HEK293 (cell line): ENCODE results near the gene GALNT8.

Experiments
- CTCF ChIA-PET: fragments of 350-600 bp; formaldehyde crosslinking; extraction: SDS; loops from one replicate; lab custom pipeline; 2021; ENCODE audit warnings: antibody characterized with exemption; lab: Yijun Ruan, JAX
- POLR2A ChIA-PET: fragments of 300-600 bp; formaldehyde crosslinking; extraction: SDS; loops from one replicate; lab custom pipeline; 2020; ENCODE audit warnings: antibody characterized with exemption, inconsistent platforms; lab: Yijun Ruan, JAX
- H3K27ac ChIP-seq: fragments of 200-500 bp; sonication (Bioruptor generic); 2 replicates; pipeline ENCODE4 v1.5.1; 2014; ENCODE audit warnings: low read depth, low read length, control low read depth, inconsistent platforms; ENCODE audit errors: extremely low read depth
- H3K36me3 ChIP-seq, 2 experiments: fragments of 200-500 bp in 1 of 2; sonication (Bioruptor generic) in 1 of 2; 1 replicate in 1 of 2; 2 replicates in 1 of 2; pipeline ENCODE4 v1.5.1; 2014 to 2017; ENCODE audit warnings: inconsistent platforms in 2 of 2, low read length in 2 of 2; ENCODE audit not compliant: control insufficient read depth in 2 of 2, insufficient read depth in 1 of 2
- H3K4me1 ChIP-seq: fragments of 200-500 bp; sonication (Bioruptor generic); 2 replicates; pipeline ENCODE4 v1.5.1; 2014; ENCODE audit warnings: mild to moderate bottlenecking, low read length, inconsistent platforms; ENCODE audit not compliant: control insufficient read depth, insufficient read depth
- H3K4me3 ChIP-seq: 2 replicates; pipeline ENCODE4 v1.5.1; 2011; ENCODE audit warnings: low read depth, mild to moderate bottlenecking, control low read depth, low read length, moderate library complexity
- H3K9me3 ChIP-seq: fragments of 200-500 bp; sonication (Bioruptor generic); 2 replicates; pipeline ENCODE4 v1.5.1; 2014; ENCODE audit warnings: low read depth, low read length, inconsistent platforms; ENCODE audit not compliant: control insufficient read depth, insufficient read depth
- BCL11B ChIP-seq: fragments of 450-650 bp; formaldehyde crosslinking; IDR thresholded peaks from 2 replicates; pipeline ENCODE4 v1.5.1; 2016; ENCODE audit warnings: low read depth, missing biosample characterization, missing genetic modification characterization
- HOXC10 ChIP-seq: sonication (generic); formaldehyde crosslinking; IDR thresholded peaks from 2 replicates; pipeline ENCODE4 v1.8.1; 2023; ENCODE audit warnings: mild to moderate bottlenecking, missing genetic modification reagents
- MEIS1 ChIP-seq: sonication (generic); formaldehyde crosslinking; IDR thresholded peaks from 2 replicates; pipeline ENCODE4 v1.8.1; 2022; ENCODE audit warnings: missing genetic modification reagents, mild to moderate bottlenecking, borderline replicate concordance
- SCRT2 ChIP-seq: fragments of 450-650 bp; formaldehyde crosslinking; IDR thresholded peaks from 2 replicates; pipeline ENCODE4 v1.5.1; 2016; ENCODE audit warnings: missing biosample characterization, missing genetic modification characterization
- SP3 ChIP-seq: fragments of 450-650 bp; formaldehyde crosslinking; IDR thresholded peaks from 2 replicates; pipeline ENCODE4 v1.5.1; 2016; ENCODE audit warnings: missing biosample characterization, missing genetic modification characterization
- WT1 ChIP-seq: fragments of 450-650 bp; formaldehyde crosslinking; IDR thresholded peaks from 2 replicates; pipeline ENCODE4 v1.5.1; 2016; ENCODE audit warnings: missing biosample characterization, missing genetic modification characterization
- ZEB2 ChIP-seq: fragments of 450-650 bp; formaldehyde crosslinking; IDR thresholded peaks from 2 replicates; pipeline ENCODE4 v1.5.1; 2016; ENCODE audit warnings: missing biosample characterization, missing genetic modification characterization
- ZFP69B ChIP-seq: fragments of 450-650 bp; formaldehyde crosslinking; IDR thresholded peaks from 2 replicates; pipeline ENCODE4 v1.5.1; 2016; ENCODE audit warnings: missing biosample characterization, missing genetic modification characterization
- ZNF10 ChIP-seq: fragments of 450-650 bp; formaldehyde crosslinking; IDR thresholded peaks from 2 replicates; pipeline ENCODE4 v1.5.1; 2017; ENCODE audit warnings: missing biosample characterization, missing genetic modification characterization
- ZNF114 ChIP-seq: fragments of 450-650 bp; formaldehyde crosslinking; IDR thresholded peaks from 2 replicates; pipeline ENCODE4 v1.5.0; 2017; ENCODE audit warnings: missing biosample characterization, missing genetic modification characterization
- ZNF202 ChIP-seq: fragments of 450-650 bp; formaldehyde crosslinking; IDR thresholded peaks from 2 replicates; pipeline ENCODE4 v1.5.1; 2016; ENCODE audit warnings: missing biosample characterization, missing genetic modification characterization, borderline replicate concordance
- ZNF23 ChIP-seq: fragments of 450-650 bp; formaldehyde crosslinking; IDR thresholded peaks from 2 replicates; pipeline ENCODE4 v1.5.1; 2016; ENCODE audit warnings: missing biosample characterization, missing genetic modification characterization, borderline replicate concordance
- ZNF366 ChIP-seq: fragments of 450-650 bp; formaldehyde crosslinking; conservative IDR thresholded peaks from 2 replicates; pipeline ENCODE4 v1.5.1; 2016; ENCODE audit warnings: missing biosample characterization, missing genetic modification characterization
- ZNF391 ChIP-seq: fragments of 450-650 bp; formaldehyde crosslinking; IDR thresholded peaks from 2 replicates; pipeline ENCODE4 v1.5.1; 2016; ENCODE audit warnings: low read depth, missing biosample characterization, missing genetic modification characterization, borderline replicate concordance
- ZNF394 ChIP-seq: fragments of 450-650 bp; formaldehyde crosslinking; IDR thresholded peaks from 2 replicates; pipeline ENCODE4 v1.5.1; 2016; ENCODE audit warnings: missing biosample characterization, missing genetic modification characterization, mild to moderate bottlenecking, moderate library complexity, borderline replicate concordance
- ZNF423 ChIP-seq: fragments of 450-650 bp; formaldehyde crosslinking; IDR thresholded peaks from 2 replicates; pipeline ENCODE4 v1.5.1; 2016; ENCODE audit warnings: missing biosample characterization, missing genetic modification characterization
- ZNF48 ChIP-seq: fragments of 450-650 bp; formaldehyde crosslinking; IDR thresholded peaks from 2 replicates; pipeline ENCODE4 v1.5.1; 2016; ENCODE audit warnings: missing biosample characterization, missing genetic modification characterization
- ZNF514 ChIP-seq: fragments of 450-650 bp; formaldehyde crosslinking; IDR thresholded peaks from 2 replicates; pipeline ENCODE4 v1.5.1; 2016; ENCODE audit warnings: missing biosample characterization, missing genetic modification characterization
- ZNF560 ChIP-seq: fragments of 450-650 bp; formaldehyde crosslinking; IDR thresholded peaks from 2 replicates; pipeline ENCODE4 v1.5.1; 2017; ENCODE audit warnings: missing biosample characterization, missing genetic modification characterization, borderline replicate concordance
- ZNF561 ChIP-seq: fragments of 450-650 bp; IDR thresholded peaks from 2 replicates; pipeline ENCODE4 v1.5.1; 2018; ENCODE audit warnings: missing biosample characterization, missing genetic modification characterization, borderline replicate concordance
- ZNF624 ChIP-seq: fragments of 450-650 bp; formaldehyde crosslinking; IDR thresholded peaks from 2 replicates; pipeline ENCODE4 v1.5.1; 2017; ENCODE audit warnings: missing biosample characterization, missing genetic modification characterization
- ZNF701 ChIP-seq: fragments of 450-650 bp; formaldehyde crosslinking; IDR thresholded peaks from 2 replicates; pipeline ENCODE4 v1.5.1; 2016; ENCODE audit warnings: missing biosample characterization, missing genetic modification characterization
- ZNF830 ChIP-seq: fragments of 450-650 bp; IDR thresholded peaks from 2 replicates; pipeline ENCODE4 v1.5.0; 2018; ENCODE audit warnings: missing biosample characterization, missing genetic modification characterization, low read depth, mild to moderate bottlenecking, moderate library complexity
- ZNF843 ChIP-seq: fragments of 450-650 bp; formaldehyde crosslinking; IDR thresholded peaks from 2 replicates; pipeline ENCODE4 v1.5.1; 2016; ENCODE audit warnings: missing biosample characterization, missing genetic modification characterization
- ZSCAN23 ChIP-seq: fragments of 450-650 bp; formaldehyde crosslinking; IDR thresholded peaks from 2 replicates; pipeline ENCODE4 v1.5.1; 2016; ENCODE audit warnings: missing biosample characterization, missing genetic modification characterization
- TF ChIP-seq, protein P1 (sequence below): fragments of 450-650 bp; IDR thresholded peaks from 2 replicates; pipeline ENCODE4 v1.5.1; 2018; ENCODE audit warnings: missing biosample characterization, mild to moderate bottlenecking, missing genetic modification characterization
- TF ChIP-seq, protein P2 (sequence below): fragments of 450-650 bp; formaldehyde crosslinking; IDR thresholded peaks from 2 replicates; pipeline ENCODE4; 2016; ENCODE audit warnings: missing biosample characterization, missing genetic modification characterization
- TF ChIP-seq, protein P3 (sequence below): fragments of 450-650 bp; formaldehyde crosslinking; IDR thresholded peaks from 2 replicates; pipeline ENCODE4 v1.5.1; 2016; ENCODE audit warnings: missing biosample characterization, missing genetic modification characterization

The GALNT8 gene

DNA sequence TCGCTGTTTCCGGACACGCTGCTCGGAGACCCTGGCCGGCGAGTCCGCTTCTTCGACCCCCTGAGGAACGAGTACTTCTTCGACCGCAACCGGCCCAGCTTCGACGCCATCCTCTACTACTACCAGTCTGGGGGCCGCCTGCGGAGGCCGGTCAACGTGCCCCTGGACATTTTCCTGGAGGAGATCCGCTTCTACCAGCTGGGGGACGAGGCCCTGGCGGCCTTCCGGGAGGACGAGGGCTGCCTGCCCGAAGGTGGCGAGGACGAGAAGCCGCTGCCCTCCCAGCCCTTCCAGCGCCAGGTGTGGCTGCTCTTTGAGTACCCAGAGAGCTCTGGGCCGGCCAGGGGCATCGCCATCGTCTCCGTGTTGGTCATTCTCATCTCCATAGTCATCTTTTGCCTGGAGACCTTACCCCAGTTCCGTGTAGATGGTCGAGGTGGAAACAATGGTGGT lies 90.0 kb downstream of the GALNT8 start:
- TF ChIP-seq SCRT2 (0 out of 2 replicates have a peak, but pooled peaks have one; percentile 5), ZNF48 (no peak)
- TF ChIP-seq, protein P1, sequence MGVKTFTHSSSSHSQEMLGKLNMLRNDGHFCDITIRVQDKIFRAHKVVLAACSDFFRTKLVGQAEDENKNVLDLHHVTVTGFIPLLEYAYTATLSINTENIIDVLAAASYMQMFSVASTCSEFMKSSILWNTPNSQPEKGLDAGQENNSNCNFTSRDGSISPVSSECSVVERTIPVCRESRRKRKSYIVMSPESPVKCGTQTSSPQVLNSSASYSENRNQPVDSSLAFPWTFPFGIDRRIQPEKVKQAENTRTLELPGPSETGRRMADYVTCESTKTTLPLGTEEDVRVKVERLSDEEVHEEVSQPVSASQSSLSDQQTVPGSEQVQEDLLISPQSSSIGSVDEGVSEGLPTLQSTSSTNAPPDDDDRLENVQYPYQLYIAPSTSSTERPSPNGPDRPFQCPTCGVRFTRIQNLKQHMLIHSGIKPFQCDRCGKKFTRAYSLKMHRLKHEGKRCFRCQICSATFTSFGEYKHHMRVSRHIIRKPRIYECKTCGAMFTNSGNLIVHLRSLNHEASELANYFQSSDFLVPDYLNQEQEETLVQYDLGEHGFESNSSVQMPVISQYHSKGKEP (tag by site-specific recombination) = no peak
- peak overlapping the region; percentile 45 for H3K4me3 ChIP-seq

DNA sequence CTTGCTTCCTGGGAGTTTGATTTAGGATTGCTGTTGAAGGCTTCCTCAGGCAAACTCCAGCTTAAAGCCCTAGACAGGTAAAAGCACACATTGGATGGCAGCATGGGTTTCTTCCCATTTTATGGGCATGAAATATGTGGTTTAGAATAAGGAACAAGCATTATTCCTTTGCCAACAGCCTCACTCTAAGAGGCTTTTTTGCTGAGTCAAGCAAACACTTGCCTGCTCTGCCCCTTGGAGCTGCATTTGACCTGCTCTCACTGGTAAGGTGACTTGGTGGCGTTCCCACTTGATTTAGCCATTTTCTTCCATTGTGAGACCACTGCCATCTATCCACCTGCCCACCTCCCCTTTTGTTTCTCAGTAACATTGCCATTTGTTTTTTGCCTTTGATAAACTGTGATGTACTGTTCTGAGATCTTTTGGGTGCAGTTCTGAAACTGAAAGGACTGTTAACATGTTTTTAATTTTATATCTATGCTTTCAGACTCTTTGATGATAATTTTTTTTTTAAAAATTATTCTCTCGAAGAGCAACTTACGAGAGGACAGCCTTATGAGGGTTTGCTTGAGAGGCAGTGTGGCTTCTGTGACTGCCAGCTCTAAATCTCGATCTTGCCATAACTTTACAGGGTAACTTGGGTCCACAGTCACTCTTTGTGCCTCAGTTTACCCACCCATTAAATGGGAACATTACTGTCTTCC lies 92.6 kb downstream of the GALNT8 start:
- Histone ChIP-seq H3K36me3 (peaks cover 0 to 5% of the 10 kb centered on the region in 2 experiments; a peak in 1 of 3 replicates), H3K4me3 (no peak overlapping the region), H3K27ac (no peak overlapping the region), H3K4me1 (no peaks in the 10 kb centered on the region), H3K9me3 (no peaks in the 10 kb centered on the region)
- ChIA-PET POLR2A (no interaction called here), CTCF (no interaction called here)
- TF ChIP-seq ZNF10 (tag by site-specific recombination) (no peak), BCL11B (no peak), ZNF624 (tag by site-specific recombination) (no peak), MEIS1 (CRISPR knock-in tag) (no peak), SP3 (tag by site-specific recombination) (no peak), ZNF423 (tag by site-specific recombination) (no peak), ZSCAN23 (tag by site-specific recombination) (no peak), ZNF391 (no peak), ZFP69B (tag by site-specific recombination) (no peak), ZNF114 (no peak), ZNF202 (no peak)

More for the DNA sequence above, 90.0 kb downstream of the GALNT8 start:
- Histone ChIP-seq H3K27ac (no peak overlapping the region), H3K9me3 (no peaks in the 10 kb centered on the region), H3K36me3 (peaks cover 0 to 5% of the 10 kb centered on the region in 2 experiments; a peak in 1 of 3 replicates), H3K4me1 (no peaks in the 10 kb centered on the region)
- ChIA-PET CTCF (no interaction called here), POLR2A (no interaction called here)

DNA sequence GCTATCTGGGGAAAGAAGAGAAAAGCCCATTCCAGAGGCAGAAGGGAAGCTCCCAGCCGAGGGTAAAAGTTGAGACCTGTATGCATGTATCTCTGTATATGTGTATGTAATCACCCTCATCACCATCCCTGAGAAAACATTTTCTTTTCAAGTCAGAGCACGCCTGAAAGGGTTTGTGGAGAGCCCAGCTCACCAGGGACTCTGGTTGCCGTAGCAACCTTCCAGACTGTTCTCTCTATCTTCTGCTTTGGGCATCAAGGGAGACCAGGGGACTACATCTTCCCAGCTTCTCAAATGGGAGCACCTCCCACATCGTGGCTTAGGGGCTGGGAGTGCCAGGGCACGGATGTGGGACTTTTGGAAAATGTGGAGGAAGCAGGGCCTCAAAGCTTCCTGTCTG lies 93.5 kb downstream of the GALNT8 start:
- POLR2A ChIA-PET = no interaction called here
- H3K27ac ChIP-seq = no peak overlapping the region
- H3K4me1 ChIP-seq = no peaks in the 10 kb centered on the region
- H3K36me3 ChIP-seq = peaks cover 0 to 5% of the 10 kb centered on the region in 2 experiments; a peak in 1 of 3 replicates
- no peaks in the 10 kb centered on the region for H3K9me3 ChIP-seq
- CTCF ChIA-PET = interaction anchor here (0.6 kb wide), 1 partner anchor 12 kb away, joined by 3 read pairs; no protein-coding TSS in a partner anchor
- no peak overlapping the region for H3K4me3 ChIP-seq
- TF ChIP-seq ZEB2 (tag by site-specific recombination) (no peak), HOXC10 (CRISPR knock-in tag) (no peak), ZNF514 (tag by site-specific recombination) (no peak), ZNF561 (no peak), ZNF23 (tag by site-specific recombination) (no peak), ZSCAN23 (tag by site-specific recombination) (no peak), WT1 (tag by site-specific recombination) (no peak), ZNF394 (no peak), ZNF366 (no peak), ZNF701 (tag by site-specific recombination) (no peak), ZNF843 (tag by site-specific recombination) (no peak), ZNF560 (tag by site-specific recombination) (no peak), ZNF830 (tag by site-specific recombination) (no peak)
- TF ChIP-seq, protein P2, sequence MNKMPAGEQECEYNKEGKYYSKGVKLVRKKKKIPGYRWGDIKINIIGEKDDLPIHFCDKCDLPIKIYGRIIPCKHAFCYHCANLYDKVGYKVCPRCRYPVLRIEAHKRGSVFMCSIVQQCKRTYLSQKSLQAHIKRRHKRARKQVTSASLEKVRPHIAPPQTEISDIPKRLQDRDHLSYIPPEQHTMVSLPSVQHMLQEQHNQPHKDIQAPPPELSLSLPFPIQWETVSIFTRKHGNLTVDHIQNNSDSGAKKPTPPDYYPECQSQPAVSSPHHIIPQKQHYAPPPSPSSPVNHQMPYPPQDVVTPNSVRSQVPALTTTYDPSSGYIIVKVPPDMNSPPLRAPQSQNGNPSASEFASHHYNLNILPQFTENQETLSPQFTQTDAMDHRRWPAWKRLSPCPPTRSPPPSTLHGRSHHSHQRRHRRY (tag by site-specific recombination) = no peak
- TF ChIP-seq, protein P3, sequence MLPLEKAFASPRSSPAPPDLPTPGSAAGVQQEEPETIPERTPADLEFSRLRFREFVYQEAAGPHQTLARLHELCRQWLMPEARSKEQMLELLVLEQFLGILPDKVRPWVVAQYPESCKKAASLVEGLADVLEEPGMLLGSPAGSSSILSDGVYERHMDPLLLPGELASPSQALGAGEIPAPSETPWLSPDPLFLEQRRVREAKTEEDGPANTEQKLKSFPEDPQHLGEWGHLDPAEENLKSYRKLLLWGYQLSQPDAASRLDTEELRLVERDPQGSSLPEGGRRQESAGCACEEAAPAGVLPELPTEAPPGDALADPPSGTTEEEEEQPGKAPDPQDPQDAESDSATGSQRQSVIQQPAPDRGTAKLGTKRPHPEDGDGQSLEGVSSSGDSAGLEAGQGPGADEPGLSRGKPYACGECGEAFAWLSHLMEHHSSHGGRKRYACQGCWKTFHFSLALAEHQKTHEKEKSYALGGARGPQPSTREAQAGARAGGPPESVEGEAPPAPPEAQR (tag by site-specific recombination) = no peak
